Measurements from ENCODE around the gene BRWD1. TPM values are rescaled to one million over a fixed set of nuclear protein-coding genes. Genes with fewer than 3 reads are reported as not detected.

BRWD1 gene
- total and polyA plus RNA-seq, 2 of the 13 experiments (the other 11 are each of a cell fraction or from before 2014, with no cell fraction given) = 13.9 to 28.0 TPM

- TF ChIP-seq, protein P1, sequence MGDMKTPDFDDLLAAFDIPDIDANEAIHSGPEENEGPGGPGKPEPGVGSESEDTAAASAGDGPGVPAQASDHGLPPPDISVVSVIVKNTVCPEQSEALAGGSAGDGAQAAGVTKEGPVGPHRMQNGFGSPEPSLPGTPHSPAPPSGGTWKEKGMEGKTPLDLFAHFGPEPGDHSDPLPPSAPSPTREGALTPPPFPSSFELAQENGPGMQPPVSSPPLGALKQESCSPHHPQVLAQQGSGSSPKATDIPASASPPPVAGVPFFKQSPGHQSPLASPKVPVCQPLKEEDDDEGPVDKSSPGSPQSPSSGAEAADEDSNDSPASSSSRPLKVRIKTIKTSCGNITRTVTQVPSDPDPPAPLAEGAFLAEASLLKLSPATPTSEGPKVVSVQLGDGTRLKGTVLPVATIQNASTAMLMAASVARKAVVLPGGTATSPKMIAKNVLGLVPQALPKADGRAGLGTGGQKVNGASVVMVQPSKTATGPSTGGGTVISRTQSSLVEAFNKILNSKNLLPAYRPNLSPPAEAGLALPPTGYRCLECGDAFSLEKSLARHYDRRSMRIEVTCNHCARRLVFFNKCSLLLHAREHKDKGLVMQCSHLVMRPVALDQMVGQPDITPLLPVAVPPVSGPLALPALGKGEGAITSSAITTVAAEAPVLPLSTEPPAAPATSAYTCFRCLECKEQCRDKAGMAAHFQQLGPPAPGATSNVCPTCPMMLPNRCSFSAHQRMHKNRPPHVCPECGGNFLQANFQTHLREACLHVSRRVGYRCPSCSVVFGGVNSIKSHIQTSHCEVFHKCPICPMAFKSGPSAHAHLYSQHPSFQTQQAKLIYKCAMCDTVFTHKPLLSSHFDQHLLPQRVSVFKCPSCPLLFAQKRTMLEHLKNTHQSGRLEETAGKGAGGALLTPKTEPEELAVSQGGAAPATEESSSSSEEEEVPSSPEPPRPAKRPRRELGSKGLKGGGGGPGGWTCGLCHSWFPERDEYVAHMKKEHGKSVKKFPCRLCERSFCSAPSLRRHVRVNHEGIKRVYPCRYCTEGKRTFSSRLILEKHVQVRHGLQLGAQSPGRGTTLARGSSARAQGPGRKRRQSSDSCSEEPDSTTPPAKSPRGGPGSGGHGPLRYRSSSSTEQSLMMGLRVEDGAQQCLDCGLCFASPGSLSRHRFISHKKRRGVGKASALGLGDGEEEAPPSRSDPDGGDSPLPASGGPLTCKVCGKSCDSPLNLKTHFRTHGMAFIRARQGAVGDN (CRISPR knock-in tag; IDR thresholded peaks at IDR 0.05) = no peak
- TF ChIP-seq MIER3 (CRISPR knock-in tag; IDR thresholded peaks at IDR 0.05; ENCODE audit: borderline replicate concordance) (no peak), SETDB1 (CRISPR knock-in tag; IDR thresholded peaks at IDR 0.05; ENCODE audit: borderline replicate concordance) (no peak), PBX3 (CRISPR knock-in tag; IDR thresholded peaks at IDR 0.05; ENCODE audit: borderline replicate concordance) (no peak), IRX3 (CRISPR knock-in tag; IDR thresholded peaks at IDR 0.05; ENCODE audit: borderline replicate concordance, low read depth) (no peak), ZNF441 (CRISPR knock-in tag; IDR thresholded peaks at IDR 0.05; ENCODE audit: borderline replicate concordance) (no peak)
These were observed 139.4 kb downstream of the BRWD1 start (continued) for GRCh38 chr21:39173716-39174680.
